Neural progenitor cell (in vitro differentiated cells): Measurements from ENCODE around the gene KLHDC7B. TPM values are rescaled to one million over a fixed set of nuclear protein-coding genes. Genes with fewer than 3 reads are reported as not detected.
A peak's percentile ranks its signal among the peaks of the same experiment; 100 is the strongest.

Experiments used
- DNase-seq: peaks from one replicate; pipeline ENCODE4 v3.0.0-alpha.2; 2016; ENCODE audit warnings: low spot score
- H2AFZ ChIP-seq: fragments of 200-600 bp; sonication (generic); replicated peaks from 2 replicates; pipeline ENCODE4 v1.6.1; 2016; ENCODE audit warnings: antibody characterized with exemption
- H3F3A ChIP-seq: fragments of 200-600 bp; sonication (generic); 2 replicates; pipeline ENCODE4 v1.6.1; 2016; ENCODE audit warnings: antibody characterized with exemption, low read depth
- H3K27ac ChIP-seq: fragments of 200-600 bp; sonication (generic); 2 replicates; pipeline ENCODE4 v1.5.1; 2016; ENCODE audit warnings: mild to moderate bottlenecking
- H3K27me3 ChIP-seq: fragments of 200-600 bp; sonication (generic); 2 replicates; pipeline ENCODE4 v1.6.1; 2016; ENCODE audit warnings: mild to moderate bottlenecking, moderate library complexity
- H3K36me3 ChIP-seq: fragments of 200-600 bp; sonication (generic); 2 replicates; pipeline ENCODE4 v1.5.1; 2016
- H3K4me1 ChIP-seq: fragments of 200-600 bp; sonication (generic); 2 replicates; pipeline ENCODE4 v1.6.1; 2016; ENCODE audit warnings: mixed run types
- H3K4me2 ChIP-seq: fragments of 200-600 bp; sonication (generic); 2 replicates; pipeline ENCODE4 v1.6.1; 2016
- H3K4me3 ChIP-seq: fragments of 200-600 bp; sonication (generic); 2 replicates; pipeline ENCODE4 v1.5.1; 2016
- H3K79me2 ChIP-seq: fragments of 200-600 bp; sonication (generic); 2 replicates; pipeline ENCODE4 v1.6.1; 2016; ENCODE audit warnings: low read depth
- H3K9ac ChIP-seq: fragments of 200-600 bp; sonication (generic); 2 replicates; pipeline ENCODE4 v1.6.1; 2016
- H3K9me3 ChIP-seq: fragments of 200-600 bp; sonication (generic); 2 replicates; pipeline ENCODE4 v1.5.1; 2016; ENCODE audit warnings: low read depth
- H4K20me1 ChIP-seq: fragments of 200-600 bp; sonication (generic); 2 replicates; pipeline ENCODE4 v1.6.1; 2016; ENCODE audit warnings: low read depth
- H3K27ac Mint-ChIP-seq: 3 replicates; pipeline ENCODE4 v1.8.0; 2021; ENCODE audit warnings: mixed read lengths
- H3K27me3 Mint-ChIP-seq: 2 replicates; pipeline ENCODE4 v1.8.0; 2022; ENCODE audit warnings: low read depth, mild to moderate bottlenecking, inconsistent platforms, moderate library complexity, mixed read lengths; ENCODE audit not compliant: insufficient read depth
- H3K36me3 Mint-ChIP-seq: 3 replicates; pipeline ENCODE4 v1.8.0; 2021; ENCODE audit warnings: mixed read lengths
- H3K4me1 Mint-ChIP-seq: 3 replicates; pipeline ENCODE4 v1.8.0; 2021; ENCODE audit warnings: mixed read lengths
- H3K4me3 Mint-ChIP-seq: 3 replicates; pipeline ENCODE4 v1.8.0; 2021; ENCODE audit warnings: mild to moderate bottlenecking, moderate library complexity, mixed read lengths
- H3K9me3 Mint-ChIP-seq: 3 replicates; pipeline ENCODE4 v1.8.0; 2020; ENCODE audit warnings: mixed read lengths
- EZH2 ChIP-seq: fragments of 200-600 bp; sonication (generic); IDR thresholded peaks from 2 replicates; pipeline ENCODE4 v1.6.1; 2017; ENCODE audit warnings: antibody characterized with exemption, mild to moderate bottlenecking, moderate library complexity
- EZH2phosphoT487 ChIP-seq: fragments of 200-600 bp; sonication (generic); IDR thresholded peaks from 2 replicates; pipeline ENCODE4 v1.6.1; 2017; ENCODE audit warnings: antibody characterized with exemption
- total RNA-seq: library from RNA; depleted of rRNA; stranded (reverse); fragments of >200 nt; gene quantifications from 2 replicates; pipeline ENCODE4 v1.2.3, GENCODE V29; 2015; ENCODE audit warnings: low replicate concordance
- TF ChIP-seq, protein P1 (sequence below): fragments of 200-600 bp; sonication (generic); IDR thresholded peaks from 2 replicates; pipeline ENCODE4 v1.5.1; 2017; ENCODE audit warnings: antibody characterized with exemption, mild to moderate bottlenecking

KLHDC7B gene
- total RNA-seq, 1 donor from 2014 or later: not detected

DNA sequence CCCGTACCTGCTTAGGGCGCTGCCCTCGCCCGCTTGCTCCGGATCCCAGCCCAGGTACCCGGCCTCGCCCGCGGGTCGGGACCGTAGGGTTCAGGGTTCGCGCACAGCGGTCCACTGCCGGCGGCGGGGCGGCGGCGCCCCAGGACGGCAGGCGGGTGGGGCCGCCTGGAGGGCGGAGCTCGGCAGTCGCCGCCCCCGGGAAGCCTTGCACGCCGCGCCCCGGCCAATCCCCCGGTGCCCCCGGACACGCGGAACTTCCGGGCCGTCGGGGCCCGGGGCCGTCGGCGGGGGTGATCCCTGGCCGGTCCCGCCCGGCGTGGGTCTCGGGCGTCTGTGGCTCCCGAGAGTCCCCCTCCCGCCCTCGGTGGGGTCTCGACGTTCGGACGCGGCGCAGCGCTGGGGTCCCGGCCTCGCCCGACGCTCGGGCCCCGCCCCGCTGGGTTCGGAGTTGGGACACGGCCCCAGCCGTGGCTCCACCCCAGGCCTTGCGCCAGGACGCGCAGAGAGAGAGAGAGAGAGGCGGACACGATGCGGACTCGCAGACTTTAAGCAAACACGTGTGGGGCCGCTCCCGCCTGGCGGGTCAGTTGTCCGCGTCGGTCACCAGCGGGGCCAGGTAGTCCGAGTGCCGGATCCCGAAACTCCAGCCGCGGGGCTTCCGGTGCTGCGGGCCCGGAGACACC lies 15.7 kb upstream of the KLHDC7B start, which contains the start of gene TYMP:
TYMP (minus strand) TSS at position 116 of the 683 bp plus-strand sequence. CDS start 303 bp downstream, outside the sequence.
- peaks cover under 1% of the 10 kb centered on the region for H3K79me2 ChIP-seq
- H3K4me1 Mint-ChIP-seq: peaks cover 29% of the 10 kb centered on the region
- peak within 1 kb of the TSS; percentile 66 for H3K4me3 ChIP-seq
- H3F3A ChIP-seq: peaks cover 58% of the 10 kb centered on the region
- H4K20me1 ChIP-seq: peaks cover 52% of the 10 kb centered on the region
- H3K27ac Mint-ChIP-seq: no peak within 1 kb of the TSS
- H3K27me3 ChIP-seq: peaks cover 82% of the 10 kb centered on the region
- H3K36me3 ChIP-seq: no peaks in the 10 kb centered on the region
- peaks cover 54% of the 10 kb centered on the region for H3K27me3 Mint-ChIP-seq
- H3K36me3 Mint-ChIP-seq: no peaks in the 10 kb centered on the region
- H2AFZ ChIP-seq: no peak within 1 kb of the TSS
- H3K4me1 ChIP-seq: peaks cover 24% of the 10 kb centered on the region
- H3K4me2 ChIP-seq: peak within 1 kb of the TSS; percentile 91
- H3K9ac ChIP-seq: no peak within 1 kb of the TSS
- no peak within 1 kb of the TSS for H3K27ac ChIP-seq
- DNase-seq: peak; percentile 52
- H3K9me3 ChIP-seq: no peaks in the 10 kb centered on the region
- peak; percentile 91 for TF ChIP-seq EZH2
- TF ChIP-seq, protein P1, sequence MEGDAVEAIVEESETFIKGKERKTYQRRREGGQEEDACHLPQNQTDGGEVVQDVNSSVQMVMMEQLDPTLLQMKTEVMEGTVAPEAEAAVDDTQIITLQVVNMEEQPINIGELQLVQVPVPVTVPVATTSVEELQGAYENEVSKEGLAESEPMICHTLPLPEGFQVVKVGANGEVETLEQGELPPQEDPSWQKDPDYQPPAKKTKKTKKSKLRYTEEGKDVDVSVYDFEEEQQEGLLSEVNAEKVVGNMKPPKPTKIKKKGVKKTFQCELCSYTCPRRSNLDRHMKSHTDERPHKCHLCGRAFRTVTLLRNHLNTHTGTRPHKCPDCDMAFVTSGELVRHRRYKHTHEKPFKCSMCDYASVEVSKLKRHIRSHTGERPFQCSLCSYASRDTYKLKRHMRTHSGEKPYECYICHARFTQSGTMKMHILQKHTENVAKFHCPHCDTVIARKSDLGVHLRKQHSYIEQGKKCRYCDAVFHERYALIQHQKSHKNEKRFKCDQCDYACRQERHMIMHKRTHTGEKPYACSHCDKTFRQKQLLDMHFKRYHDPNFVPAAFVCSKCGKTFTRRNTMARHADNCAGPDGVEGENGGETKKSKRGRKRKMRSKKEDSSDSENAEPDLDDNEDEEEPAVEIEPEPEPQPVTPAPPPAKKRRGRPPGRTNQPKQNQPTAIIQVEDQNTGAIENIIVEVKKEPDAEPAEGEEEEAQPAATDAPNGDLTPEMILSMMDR: no peak
- TF ChIP-seq EZH2phosphoT487: peak; percentile 95
- H3K4me3 Mint-ChIP-seq: peak within 1 kb of the TSS; percentile 80
- H3K9me3 Mint-ChIP-seq: peaks cover 2% of the 10 kb centered on the region

DNA sequence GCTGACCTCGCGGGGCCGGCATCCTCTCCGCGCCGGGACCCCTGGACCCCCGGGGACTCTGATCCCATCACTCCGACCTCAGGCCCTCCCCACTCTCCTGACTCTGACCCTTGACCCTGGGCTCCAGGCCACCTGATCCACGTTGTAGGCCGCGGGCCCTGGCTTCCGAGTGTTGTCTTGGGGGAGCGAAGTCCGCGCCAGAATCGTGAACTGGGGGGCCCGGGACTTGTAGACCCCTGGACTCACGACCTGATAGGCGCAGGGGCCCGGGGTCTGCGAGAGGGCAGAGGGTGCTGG lies 15.2 kb upstream of the KLHDC7B start:
- no peak overlapping the region for H3K9ac ChIP-seq

DNA sequence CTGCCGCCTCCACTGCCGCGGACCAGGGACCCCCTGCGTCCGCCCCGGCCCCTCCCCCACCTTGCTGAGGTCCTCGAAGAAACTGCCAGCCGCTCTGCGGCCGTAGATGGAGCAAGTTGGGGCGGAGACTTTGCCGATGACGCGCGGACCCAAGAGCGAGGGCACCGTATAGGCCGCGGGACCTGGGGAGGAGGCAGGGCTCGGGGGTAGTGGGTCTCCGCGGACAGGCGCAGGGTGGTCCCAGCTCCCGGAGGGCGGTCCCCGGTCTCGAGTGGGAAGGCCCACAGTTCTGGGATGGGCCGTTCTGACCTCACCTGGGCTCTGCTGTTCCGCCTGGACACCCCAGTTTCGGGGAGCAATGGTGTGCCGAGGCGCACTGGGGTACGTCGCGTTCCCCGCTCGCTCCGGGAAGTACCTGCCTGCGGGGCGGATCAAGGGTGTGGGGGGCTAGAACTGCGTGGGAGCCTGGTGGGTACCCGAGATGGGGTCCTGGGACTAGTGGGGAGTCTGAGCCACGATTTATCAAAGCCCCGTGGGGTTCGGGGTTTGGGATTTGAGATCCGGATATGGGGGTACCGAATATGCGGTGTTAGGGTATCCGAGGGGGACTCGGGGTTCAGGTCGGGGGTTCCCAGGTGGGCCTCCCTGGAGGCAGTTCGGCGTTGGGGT lies 14.7 kb upstream of the KLHDC7B start:
- H3K27me3 Mint-ChIP-seq: peaks cover 55% of the 10 kb centered on the region
- no peak overlapping the region for H3K27ac Mint-ChIP-seq

More for the DNA sequence above, 15.2 kb upstream of the KLHDC7B start:
- Histone ChIP-seq H3K4me3 (peak overlapping the region; percentile 66), H3K9me3 (no peaks in the 10 kb centered on the region), H3K4me1 (peaks cover 24% of the 10 kb centered on the region), H3K27ac (no peak overlapping the region), H3F3A (peaks cover 57% of the 10 kb centered on the region), H3K27me3 (peaks cover 82% of the 10 kb centered on the region), H3K36me3 (no peaks in the 10 kb centered on the region), H3K79me2 (no peaks in the 10 kb centered on the region), H2AFZ (no peak overlapping the region), H4K20me1 (peaks cover 50% of the 10 kb centered on the region), H3K4me2 (peak overlapping the region; percentile 91)
- H3K36me3 Mint-ChIP-seq: no peaks in the 10 kb centered on the region
- peaks cover 55% of the 10 kb centered on the region for H3K27me3 Mint-ChIP-seq
- H3K4me1 Mint-ChIP-seq: peaks cover 29% of the 10 kb centered on the region
- H3K9me3 Mint-ChIP-seq: peaks cover 2% of the 10 kb centered on the region
- TF ChIP-seq EZH2 (no peak), EZH2phosphoT487 (no peak)
- TF ChIP-seq, protein P1: no peak
- no peak overlapping the region for H3K27ac Mint-ChIP-seq
- peak overlapping the region; percentile 80 for H3K4me3 Mint-ChIP-seq
- no peak for DNase-seq

More for the DNA sequence above, 14.7 kb upstream of the KLHDC7B start:
- peak overlapping the region; percentile 91 for H3K4me2 ChIP-seq
- H3K9ac ChIP-seq: no peak overlapping the region
- Mint-ChIP-seq H3K9me3 (peaks cover 2% of the 10 kb centered on the region), H3K4me3 (peak overlapping the region; percentile 80), H3K36me3 (no peaks in the 10 kb centered on the region), H3K4me1 (peaks cover 29% of the 10 kb centered on the region)
- no peaks in the 10 kb centered on the region for H3K79me2 ChIP-seq
- H3K4me3 ChIP-seq: peak overlapping the region; percentile 66
- no peak overlapping the region for H2AFZ ChIP-seq
- peak; percentile 80 for DNase-seq
- no peaks in the 10 kb centered on the region for H3K36me3 ChIP-seq
- peaks cover 53% of the 10 kb centered on the region for H3F3A ChIP-seq
- no peak overlapping the region for H3K27ac ChIP-seq
- peaks cover 24% of the 10 kb centered on the region for H3K4me1 ChIP-seq
- H3K27me3 ChIP-seq: peaks cover 82% of the 10 kb centered on the region
- TF ChIP-seq EZH2phosphoT487 (peak; percentile 24), EZH2 (peak; percentile 9)
- TF ChIP-seq, protein P1: no peak
- H4K20me1 ChIP-seq: peaks cover 50% of the 10 kb centered on the region
- no peaks in the 10 kb centered on the region for H3K9me3 ChIP-seq
